ENCODE data around the gene GMPPA. TPM values are rescaled to one million over a fixed set of nuclear protein-coding genes. Genes with fewer than 3 reads are reported as not detected.

Gene GMPPA
- total RNA-seq, 1 donor = 46.0 TPM

DNA sequence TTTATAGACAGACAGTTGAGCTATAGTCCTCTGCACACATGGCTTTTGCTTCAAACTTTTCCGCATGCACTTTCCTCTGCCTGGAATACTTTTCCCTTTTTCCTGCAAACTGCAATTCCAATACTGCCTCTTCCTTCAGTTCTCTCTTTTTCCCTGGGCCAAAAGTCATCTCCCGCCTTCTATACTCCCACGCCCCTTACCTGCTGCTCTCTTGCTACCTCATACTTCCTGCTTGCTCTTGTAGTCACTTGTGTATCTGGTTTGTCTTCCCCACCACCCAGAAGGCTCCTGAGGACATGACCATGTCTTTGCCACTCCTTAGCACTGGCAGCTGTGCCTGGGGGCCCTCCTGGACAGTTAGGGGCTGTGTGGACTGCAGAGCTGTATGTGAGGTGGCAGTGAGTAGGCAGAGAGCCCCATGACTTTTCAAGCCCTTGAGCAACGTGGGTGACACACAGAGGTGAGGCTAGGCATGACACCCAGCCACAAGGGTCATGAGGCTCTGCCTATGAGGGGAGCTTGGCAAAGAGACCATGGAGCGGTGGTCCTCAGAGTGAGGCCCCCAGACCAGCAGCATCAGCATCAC is 40.8 kb upstream of the GMPPA start:
- TF ChIP-seq, protein P1, sequence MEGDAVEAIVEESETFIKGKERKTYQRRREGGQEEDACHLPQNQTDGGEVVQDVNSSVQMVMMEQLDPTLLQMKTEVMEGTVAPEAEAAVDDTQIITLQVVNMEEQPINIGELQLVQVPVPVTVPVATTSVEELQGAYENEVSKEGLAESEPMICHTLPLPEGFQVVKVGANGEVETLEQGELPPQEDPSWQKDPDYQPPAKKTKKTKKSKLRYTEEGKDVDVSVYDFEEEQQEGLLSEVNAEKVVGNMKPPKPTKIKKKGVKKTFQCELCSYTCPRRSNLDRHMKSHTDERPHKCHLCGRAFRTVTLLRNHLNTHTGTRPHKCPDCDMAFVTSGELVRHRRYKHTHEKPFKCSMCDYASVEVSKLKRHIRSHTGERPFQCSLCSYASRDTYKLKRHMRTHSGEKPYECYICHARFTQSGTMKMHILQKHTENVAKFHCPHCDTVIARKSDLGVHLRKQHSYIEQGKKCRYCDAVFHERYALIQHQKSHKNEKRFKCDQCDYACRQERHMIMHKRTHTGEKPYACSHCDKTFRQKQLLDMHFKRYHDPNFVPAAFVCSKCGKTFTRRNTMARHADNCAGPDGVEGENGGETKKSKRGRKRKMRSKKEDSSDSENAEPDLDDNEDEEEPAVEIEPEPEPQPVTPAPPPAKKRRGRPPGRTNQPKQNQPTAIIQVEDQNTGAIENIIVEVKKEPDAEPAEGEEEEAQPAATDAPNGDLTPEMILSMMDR (IDR thresholded peaks at IDR 0.05; ENCODE audit: extremely low read depth, low read depth, low read length) = no peak
- Histone ChIP-seq H3K36me3 (ENCODE audit: insufficient read depth, low read length) (peaks cover 39% of the 10 kb centered on the region), H3K4me3 (ENCODE audit: insufficient read depth, low read length) (no peak overlapping the region), H3K4me2 (ENCODE audit: insufficient read depth, low read length) (no peak overlapping the region), H2AFZ (ENCODE audit: low read length) (no peak overlapping the region), H4K20me1 (ENCODE audit: insufficient read depth, low read length) (no peaks in the 10 kb centered on the region), H3K27me3 (ENCODE audit: insufficient read depth, low read length) (no peaks in the 10 kb centered on the region), H3K4me1 (ENCODE audit: insufficient read depth, low read length) (peaks cover 44% of the 10 kb centered on the region), H3K27ac (ENCODE audit: low read depth, low read length) (no peak overlapping the region), H3K9me3 (ENCODE audit: low read depth, low read length) (no peaks in the 10 kb centered on the region), H3K79me2 (ENCODE audit: insufficient read depth, low read length) (no peaks in the 10 kb centered on the region)
- DNase-seq (ENCODE audit: insufficient read length, low spot score, missing footprints) = no peak

DNA sequence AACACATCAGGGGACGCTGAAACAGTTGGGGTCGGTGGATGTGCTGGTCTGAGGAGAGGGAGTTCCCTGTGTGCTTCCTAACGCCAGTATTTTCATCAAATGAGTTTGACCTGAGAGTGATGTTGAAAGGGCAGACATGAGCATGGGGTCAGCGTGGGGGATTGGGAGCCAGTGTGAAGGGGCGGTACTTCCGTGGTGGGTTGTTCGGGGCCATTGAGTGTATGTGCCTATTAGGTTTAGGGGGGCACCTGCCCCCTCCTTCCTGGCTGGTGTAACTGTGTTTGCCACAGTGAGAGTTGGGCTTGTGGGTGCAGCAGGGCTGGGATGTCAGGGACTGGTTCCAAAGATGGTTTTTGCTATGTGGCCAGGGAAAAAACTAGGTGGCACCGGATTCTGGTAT is 39.7 kb upstream of the GMPPA start:
- H3K4me1 ChIP-seq (ENCODE audit: insufficient read depth, low read length) = peaks cover 33% of the 10 kb centered on the region
- no peak overlapping the region for H3K4me3 ChIP-seq (ENCODE audit: insufficient read depth, low read length)
- H3K9me3 ChIP-seq (ENCODE audit: low read depth, low read length) = no peaks in the 10 kb centered on the region
- TF ChIP-seq, protein P1 (IDR thresholded peaks at IDR 0.05; ENCODE audit: extremely low read depth, low read depth, low read length) = no peak
- no peak overlapping the region for H3K27ac ChIP-seq (ENCODE audit: low read depth, low read length)
- H4K20me1 ChIP-seq (ENCODE audit: insufficient read depth, low read length) = no peaks in the 10 kb centered on the region
- no peak overlapping the region for H2AFZ ChIP-seq (ENCODE audit: low read length)
- DNase-seq (ENCODE audit: insufficient read length, low spot score, missing footprints) = no peak
- no peak overlapping the region for H3K4me2 ChIP-seq (ENCODE audit: insufficient read depth, low read length)
- no peaks in the 10 kb centered on the region for H3K79me2 ChIP-seq (ENCODE audit: insufficient read depth, low read length)
- peaks cover 47% of the 10 kb centered on the region for H3K36me3 ChIP-seq (ENCODE audit: insufficient read depth, low read length)
- H3K27me3 ChIP-seq (ENCODE audit: insufficient read depth, low read length) = no peaks in the 10 kb centered on the region

DNA sequence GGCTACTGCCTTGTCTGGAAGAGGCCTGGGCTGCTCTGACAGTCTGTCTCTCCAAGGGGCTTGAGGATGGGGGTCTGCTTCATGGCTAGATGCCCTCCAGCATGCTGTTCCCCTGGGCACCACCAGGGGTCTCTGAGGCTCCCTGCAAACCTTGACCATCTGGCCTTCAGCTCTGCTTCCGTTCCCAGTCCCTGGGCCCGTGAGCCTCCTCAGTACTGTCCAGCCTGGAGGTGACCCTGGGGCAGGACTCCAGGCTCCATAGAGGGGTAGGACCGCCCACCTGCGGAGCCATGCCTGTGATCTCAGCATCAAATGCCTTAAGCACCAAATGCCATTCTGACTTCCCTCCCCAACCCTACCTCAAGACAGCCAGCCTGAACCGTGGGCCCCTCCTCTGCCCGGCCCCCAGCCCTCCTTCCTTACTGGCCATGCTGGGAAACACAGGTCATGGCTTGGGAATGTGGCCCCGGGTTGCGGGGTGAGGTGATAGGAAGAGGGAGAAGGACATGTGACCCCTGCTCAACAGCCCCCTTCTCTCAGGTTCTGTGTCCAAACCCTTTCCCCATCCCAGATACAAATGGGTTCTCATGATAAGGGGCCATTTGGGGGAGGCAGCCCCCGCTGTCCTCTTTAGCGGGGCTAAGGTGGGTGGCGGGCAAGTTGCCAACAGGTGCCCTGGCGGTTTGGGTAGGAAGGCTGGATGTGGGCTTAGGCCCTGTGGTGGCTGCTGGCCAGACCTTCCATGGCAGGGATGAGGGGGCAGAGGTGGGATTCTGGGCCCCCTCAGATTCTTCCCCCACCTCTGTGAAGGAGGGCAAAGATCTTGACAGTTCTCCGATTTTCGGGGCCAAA is 39.0 kb upstream of the GMPPA start:
- Histone ChIP-seq H3K27ac (ENCODE audit: low read depth, low read length) (peak overlapping the region; percentile 71), H4K20me1 (ENCODE audit: insufficient read depth, low read length) (no peaks in the 10 kb centered on the region), H3K4me2 (ENCODE audit: insufficient read depth, low read length) (peak overlapping the region; percentile 56), H3K36me3 (ENCODE audit: insufficient read depth, low read length) (peaks cover 49% of the 10 kb centered on the region), H2AFZ (ENCODE audit: low read length) (no peak overlapping the region), H3K79me2 (ENCODE audit: insufficient read depth, low read length) (no peaks in the 10 kb centered on the region), H3K4me3 (ENCODE audit: insufficient read depth, low read length) (peak overlapping the region; percentile 9), H3K27me3 (ENCODE audit: insufficient read depth, low read length) (no peaks in the 10 kb centered on the region), H3K4me1 (ENCODE audit: insufficient read depth, low read length) (peaks cover 27% of the 10 kb centered on the region), H3K9me3 (ENCODE audit: low read depth, low read length) (no peaks in the 10 kb centered on the region)
- DNase-seq (ENCODE audit: insufficient read length, low spot score, missing footprints) = peak; percentile 96
- TF ChIP-seq, protein P1 (IDR thresholded peaks at IDR 0.05; ENCODE audit: extremely low read depth, low read depth, low read length) = peak; percentile 90

GRCh38 chr2:219460424-219460926 is 38.2 kb upstream of the GMPPA start:
- TF ChIP-seq, protein P1 (IDR thresholded peaks at IDR 0.05; ENCODE audit: extremely low read depth, low read depth, low read length) = no peak
- peak overlapping the region; percentile 56 for H3K4me2 ChIP-seq (ENCODE audit: insufficient read depth, low read length)
- H3K9me3 ChIP-seq (ENCODE audit: low read depth, low read length) = no peaks in the 10 kb centered on the region
- H3K27ac ChIP-seq (ENCODE audit: low read depth, low read length) = peak overlapping the region; percentile 71
- H3K4me3 ChIP-seq (ENCODE audit: insufficient read depth, low read length) = peak overlapping the region; percentile 9
- no peaks in the 10 kb centered on the region for H3K27me3 ChIP-seq (ENCODE audit: insufficient read depth, low read length)
- H3K4me1 ChIP-seq (ENCODE audit: insufficient read depth, low read length) = peaks cover 27% of the 10 kb centered on the region
- H4K20me1 ChIP-seq (ENCODE audit: insufficient read depth, low read length) = no peaks in the 10 kb centered on the region
- no peaks in the 10 kb centered on the region for H3K79me2 ChIP-seq (ENCODE audit: insufficient read depth, low read length)
- H2AFZ ChIP-seq (ENCODE audit: low read length) = no peak overlapping the region
- H3K36me3 ChIP-seq (ENCODE audit: insufficient read depth, low read length) = peaks cover 49% of the 10 kb centered on the region
- peak; percentile 99 for DNase-seq (ENCODE audit: insufficient read length, low spot score, missing footprints)
